ENCODE results near the gene CPN2.

The CPN2 gene

DNA sequence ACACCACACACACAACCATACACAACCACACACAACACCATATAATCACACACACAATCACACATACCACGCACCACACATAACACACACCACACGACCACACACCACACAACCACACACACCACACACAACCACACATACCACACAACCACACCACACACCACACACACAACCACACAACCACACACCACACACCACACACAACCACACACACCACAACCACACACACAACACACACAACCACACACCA, 24.2 kb downstream of the CPN2 start:
- DNase-seq: no peak

DNA sequence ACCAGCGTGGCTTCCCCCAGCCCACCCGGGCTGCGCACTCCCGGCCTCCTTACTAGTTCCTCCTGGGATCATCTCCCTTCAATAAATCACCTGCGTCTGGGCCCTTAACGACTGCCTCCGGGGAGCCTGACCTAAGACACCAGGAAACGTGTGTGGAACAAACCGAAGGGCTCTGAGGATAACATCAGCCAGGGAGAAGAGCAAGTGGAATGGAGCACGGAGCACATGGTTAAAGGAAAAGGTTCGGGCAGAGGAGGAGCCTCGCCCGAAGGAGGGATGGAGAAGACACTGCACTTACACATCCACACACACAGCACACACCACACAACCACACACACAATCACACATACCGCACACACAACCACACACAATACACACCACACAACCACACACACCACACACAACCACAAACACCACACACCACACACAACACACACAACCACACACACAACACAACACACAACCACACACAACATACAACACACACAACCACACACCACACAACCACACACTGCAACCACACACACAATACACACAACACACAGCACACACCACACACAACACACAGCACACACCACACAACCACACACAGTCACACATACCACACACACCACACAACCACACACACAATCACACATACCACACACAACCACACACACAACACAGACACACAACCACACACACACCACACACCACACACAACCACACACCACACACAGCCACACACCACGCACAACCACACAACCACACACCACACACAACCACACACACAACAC, 24.7 kb downstream of the CPN2 start:
- DNase-seq: no peak

DNA sequence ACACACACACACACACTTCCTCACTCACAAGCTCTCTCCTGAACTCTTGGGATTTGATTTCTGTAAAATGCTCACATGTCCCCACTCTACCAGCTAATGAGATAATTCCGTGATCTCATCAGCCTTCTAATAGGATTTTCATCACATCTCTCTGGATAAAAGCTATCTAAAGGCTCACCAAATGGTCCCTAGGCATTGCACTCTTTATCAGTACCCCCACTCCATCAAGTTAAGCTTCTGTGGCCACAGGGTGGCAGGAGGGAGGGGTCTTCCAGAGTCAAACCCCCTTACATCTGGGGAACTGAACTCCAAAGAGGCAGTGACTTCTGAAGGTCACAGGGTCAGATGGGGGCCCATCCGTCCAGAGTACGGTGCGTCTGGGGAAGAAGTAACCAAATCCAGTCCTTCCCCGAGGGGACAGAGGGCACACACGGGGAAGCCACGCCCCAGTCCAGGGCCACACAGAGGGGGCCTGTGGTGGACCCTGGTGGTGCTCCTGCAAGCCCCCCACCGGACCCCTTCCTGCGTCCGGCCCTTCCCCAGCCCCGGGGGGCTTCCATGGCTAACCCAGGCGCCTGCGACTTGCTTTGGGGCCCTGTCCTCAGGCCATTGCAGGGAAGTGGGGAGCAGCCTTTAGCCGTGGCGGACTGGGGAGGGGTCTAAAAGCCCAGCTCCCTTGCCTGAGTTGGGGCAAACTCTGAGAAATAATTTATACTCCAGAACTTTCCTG, 25.5 kb downstream of the CPN2 start:
- no peak for DNase-seq

GRCh38 chr3:194324823-194325327, 26.3 kb downstream of the CPN2 start:
- no peak for DNase-seq

- no peak for DNase-seq
Observed at GRCh38 chr3:194323785-194324735, 27.1 kb downstream of the CPN2 start.

DNA sequence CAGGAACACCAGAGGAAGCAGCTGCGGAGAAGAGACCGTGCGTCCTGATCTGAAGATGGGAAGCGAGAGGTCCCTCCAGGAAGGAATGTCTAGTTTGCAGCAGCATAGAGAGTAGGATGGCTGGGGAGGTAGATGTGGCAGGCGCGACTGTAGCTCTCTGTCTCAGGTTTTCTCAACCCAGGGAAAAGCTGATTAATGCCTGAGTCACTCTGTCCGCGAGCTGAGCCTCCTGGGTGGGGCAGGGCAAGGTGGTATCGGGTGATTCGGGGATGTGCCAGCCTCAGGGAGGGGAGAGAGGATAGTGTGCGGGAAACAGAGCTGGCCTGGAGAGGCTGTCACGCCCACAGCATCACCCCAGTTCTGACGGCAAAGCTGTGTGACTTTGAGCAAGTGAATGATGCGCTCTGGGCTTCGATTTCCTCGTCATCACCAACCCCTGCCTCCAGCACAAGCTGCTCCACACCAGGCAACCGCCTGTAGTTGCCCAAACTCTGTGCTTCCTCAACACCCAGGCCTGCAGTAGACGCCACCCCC, 28.4 kb downstream of the CPN2 start:
- DNase-seq: no peak

GRCh38 chr3:194321693-194322640, 29.2 kb downstream of the CPN2 start:
- no peak for DNase-seq

DNA sequence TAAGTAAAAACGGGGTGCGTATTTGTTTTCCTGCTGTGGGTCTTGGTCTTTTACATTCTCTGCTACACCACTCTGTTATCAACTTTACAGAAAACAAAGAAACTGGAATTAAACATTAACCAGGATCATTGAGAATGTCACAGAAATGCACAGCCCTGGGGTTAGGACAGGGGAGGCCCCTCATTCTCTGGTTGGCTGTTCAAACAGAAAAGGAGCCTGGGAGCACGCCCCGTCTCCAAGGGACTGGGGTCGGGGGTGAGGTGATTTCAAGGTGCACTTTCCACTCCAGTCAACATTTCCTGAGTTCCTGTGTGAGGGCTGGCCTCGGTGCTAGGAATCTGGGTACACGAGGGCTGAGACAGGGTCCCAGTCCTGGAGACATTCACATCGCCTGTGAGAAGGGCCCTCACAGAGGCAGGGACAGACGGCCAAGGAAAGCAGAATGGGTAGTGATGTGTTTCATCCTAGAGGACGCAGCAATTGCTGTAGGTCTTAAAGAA, 30.3 kb downstream of the CPN2 start:
- DNase-seq: no peak

DNA sequence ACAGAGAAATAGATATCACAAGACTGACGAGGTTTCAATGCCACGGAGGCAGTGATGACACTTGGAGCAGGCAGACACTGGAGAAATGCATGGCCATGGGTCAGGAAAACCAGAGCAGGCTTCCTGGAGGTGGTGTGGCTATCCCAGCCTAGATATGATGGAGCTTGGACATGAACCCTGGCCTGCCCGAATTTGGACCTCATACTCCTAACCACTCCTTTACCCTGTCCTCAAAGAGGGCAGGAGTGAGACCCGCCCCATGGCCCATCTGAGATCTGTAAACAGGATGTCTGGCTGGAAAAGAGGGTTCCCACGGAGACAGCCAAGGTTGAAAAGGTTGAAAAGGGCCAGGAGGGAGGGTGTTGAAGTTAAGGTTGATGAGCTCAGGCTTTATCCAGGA, 31.0 kb downstream of the CPN2 start:
- no peak for DNase-seq

- DNase-seq: no peak
Observed at GRCh38 chr3:194318511-194319161, 32.5 kb downstream of the CPN2 start.

- DNase-seq: no peak
Observed at GRCh38 chr3:194316918-194317317, 34.2 kb downstream of the CPN2 start.

- DNase-seq: no peak
Observed at GRCh38 chr3:194315965-194316361, 35.2 kb downstream of the CPN2 start.

DNA sequence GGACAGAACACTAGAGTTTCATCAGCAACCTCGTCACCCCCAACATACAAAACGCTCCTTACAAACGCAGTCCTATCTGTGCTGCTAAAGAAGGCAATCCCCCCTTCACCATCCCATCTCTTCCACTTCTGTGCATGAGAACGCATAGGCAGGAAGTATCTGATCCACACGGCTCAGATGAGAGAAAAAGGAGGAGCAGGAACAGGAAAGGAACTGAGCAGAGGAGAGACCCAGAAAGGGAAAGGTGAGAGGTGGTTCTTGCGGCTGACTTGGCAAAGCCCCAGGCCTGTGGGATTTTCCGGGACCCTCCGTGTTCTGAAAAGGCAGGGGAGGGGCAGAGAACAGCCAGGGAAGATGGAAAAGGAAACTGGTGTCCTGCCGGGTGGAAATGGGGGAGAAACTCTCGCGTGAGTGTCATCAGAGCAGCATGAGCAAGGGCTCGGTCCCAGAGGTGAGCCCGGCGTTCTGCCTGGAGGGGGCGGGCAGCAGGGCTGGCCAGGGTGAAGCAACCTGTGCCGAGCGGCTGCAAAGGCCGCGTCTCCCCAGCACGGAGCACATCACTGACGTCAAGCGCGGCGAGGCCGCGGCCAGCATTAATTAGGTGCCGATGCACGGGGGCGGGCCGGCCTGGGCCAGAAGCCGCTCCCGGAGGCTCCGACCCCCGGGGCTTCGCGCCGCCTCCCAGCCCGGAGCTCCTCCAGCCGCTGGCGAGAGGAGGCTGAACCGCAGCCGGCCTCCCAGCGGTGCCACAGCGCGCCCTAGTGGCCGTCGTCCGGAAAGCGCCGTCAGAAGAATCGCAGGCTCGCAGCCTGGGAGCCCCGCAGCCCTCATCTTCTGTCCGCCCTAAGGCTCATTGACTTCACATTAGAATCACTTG, 35.8 kb downstream of the CPN2 start:
- DNase-seq: peak; percentile 52

DNA sequence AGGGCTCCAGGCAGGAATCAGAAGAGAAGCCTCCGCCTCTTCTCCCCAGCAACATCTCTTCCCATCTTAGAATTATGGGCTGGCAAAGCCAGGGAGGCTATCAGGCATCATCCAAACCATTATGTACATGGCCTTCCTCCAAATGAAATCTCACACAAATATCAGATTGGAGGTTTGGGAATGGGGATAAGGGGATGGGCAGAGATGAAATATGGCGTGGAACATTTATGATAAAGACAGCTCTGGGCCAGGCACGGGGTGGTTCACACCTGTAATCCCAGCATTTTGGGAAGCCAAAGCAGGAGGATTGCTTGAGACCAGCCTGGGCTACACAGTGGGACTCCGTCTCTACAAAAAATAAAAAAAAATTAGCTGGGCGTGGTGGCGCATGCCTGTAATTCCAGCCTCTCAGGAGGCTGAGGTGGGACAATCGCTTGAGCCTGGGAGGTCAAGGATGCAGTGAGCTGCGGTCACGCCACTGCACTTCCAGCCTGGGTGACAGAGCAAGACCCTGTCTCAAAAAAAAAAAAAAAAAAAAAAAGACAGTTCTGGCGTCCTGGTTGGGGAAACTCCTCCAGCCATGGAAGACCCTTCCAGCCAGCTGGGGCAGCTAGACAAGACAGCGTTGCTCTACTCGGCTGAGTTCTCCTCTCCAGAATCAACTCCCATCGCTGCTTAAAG, 36.6 kb downstream of the CPN2 start:
- no peak for DNase-seq

GRCh38 chr3:194313560-194314387, 37.4 kb downstream of the CPN2 start:
- no peak for DNase-seq

GRCh38 chr3:194312743-194313281, 38.3 kb downstream of the CPN2 start:
- no peak for DNase-seq

DNA sequence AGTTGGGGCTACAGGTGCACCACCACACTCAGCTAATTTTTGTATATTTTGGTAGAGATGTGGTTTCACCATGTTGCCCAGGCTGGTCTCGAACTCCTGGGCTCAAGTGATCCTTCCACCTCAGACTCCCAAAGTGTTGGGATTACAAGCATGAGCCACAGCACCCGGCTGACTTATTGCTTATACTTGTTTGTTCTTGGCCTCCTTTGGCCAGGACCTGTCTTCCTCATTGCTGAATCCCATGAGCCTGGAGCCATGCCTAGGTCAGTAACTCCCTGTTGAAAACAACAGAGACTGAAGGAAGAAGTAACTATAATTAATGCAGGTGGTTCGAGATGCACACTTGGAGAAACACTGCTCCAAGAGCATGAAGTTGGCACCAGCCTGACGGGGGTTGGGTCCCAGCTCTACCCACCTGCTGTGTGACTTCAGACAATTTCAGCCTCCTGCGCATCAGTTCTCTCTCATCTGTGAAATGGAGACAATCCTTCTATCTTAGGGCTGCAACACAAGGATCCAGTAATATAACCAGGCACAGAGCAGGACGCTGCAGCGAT, 38.9 kb downstream of the CPN2 start:
- DNase-seq: no peak

- no peak for DNase-seq
Observed at GRCh38 chr3:194311000-194311399, 40.1 kb downstream of the CPN2 start.
